Transverse colon (tissue), 4 donors: ENCODE results near the gene TBC1D10B.

ENCODE experiments used
- EP300 ChIP-seq: sonication (generic); formaldehyde crosslinking; IDR thresholded peaks from one replicate; pipeline ENCODE4 v1.6.1; 2017; ENCODE audit warnings: antibody characterized with exemption, low read depth
- POLR2A ChIP-seq: fragments of 450-650 bp; IDR thresholded peaks from one replicate; pipeline ENCODE4 v1.6.1; 2016; ENCODE audit warnings: antibody characterized with exemption, mild to moderate bottlenecking, moderate library complexity
- POLR2AphosphoS5 ChIP-seq, 3 donors: sonication (generic); formaldehyde crosslinking; IDR thresholded peaks; one replicate each; pipeline ENCODE4 v1.6.1; 2016; ENCODE audit warnings: antibody characterized with exemption in 3 of 3
- TF ChIP-seq, protein P1 (sequence below), 5 experiments: fragments of 200-600 bp in 3 of 5; fragments of 450-650 bp in 2 of 5; sonication (generic) in 3 of 5; IDR thresholded peaks; 1 replicate in 2 of 5; 2 replicates in 3 of 5; pipeline ENCODE4 v1.5.1; 2016 to 2017; ENCODE audit warnings: antibody characterized with exemption in 5 of 5, inconsistent platforms in 3 of 5, mild to moderate bottlenecking in 2 of 5, moderate library complexity in 1 of 5

DNA sequence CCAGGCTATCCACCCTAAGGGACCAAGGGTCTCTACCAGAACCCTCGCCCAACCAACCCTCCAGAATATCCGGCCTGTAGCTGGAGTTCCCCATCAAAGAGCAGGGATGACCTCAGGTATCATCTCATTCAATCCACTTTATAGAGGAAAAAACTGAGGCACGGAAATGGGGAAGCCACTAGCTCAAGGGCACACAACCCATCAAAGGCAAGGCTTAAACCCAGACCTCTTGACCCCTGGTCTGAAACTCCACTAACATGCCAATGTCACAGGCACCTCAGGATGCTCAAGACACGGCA lies 1.6 kb downstream of the TBC1D10B start:
- TF ChIP-seq POLR2AphosphoS5 (IDR thresholded peaks at IDR 0.05) (no peak), EP300 (no peak), POLR2A (no peak)
- TF ChIP-seq, protein P1, sequence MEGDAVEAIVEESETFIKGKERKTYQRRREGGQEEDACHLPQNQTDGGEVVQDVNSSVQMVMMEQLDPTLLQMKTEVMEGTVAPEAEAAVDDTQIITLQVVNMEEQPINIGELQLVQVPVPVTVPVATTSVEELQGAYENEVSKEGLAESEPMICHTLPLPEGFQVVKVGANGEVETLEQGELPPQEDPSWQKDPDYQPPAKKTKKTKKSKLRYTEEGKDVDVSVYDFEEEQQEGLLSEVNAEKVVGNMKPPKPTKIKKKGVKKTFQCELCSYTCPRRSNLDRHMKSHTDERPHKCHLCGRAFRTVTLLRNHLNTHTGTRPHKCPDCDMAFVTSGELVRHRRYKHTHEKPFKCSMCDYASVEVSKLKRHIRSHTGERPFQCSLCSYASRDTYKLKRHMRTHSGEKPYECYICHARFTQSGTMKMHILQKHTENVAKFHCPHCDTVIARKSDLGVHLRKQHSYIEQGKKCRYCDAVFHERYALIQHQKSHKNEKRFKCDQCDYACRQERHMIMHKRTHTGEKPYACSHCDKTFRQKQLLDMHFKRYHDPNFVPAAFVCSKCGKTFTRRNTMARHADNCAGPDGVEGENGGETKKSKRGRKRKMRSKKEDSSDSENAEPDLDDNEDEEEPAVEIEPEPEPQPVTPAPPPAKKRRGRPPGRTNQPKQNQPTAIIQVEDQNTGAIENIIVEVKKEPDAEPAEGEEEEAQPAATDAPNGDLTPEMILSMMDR (IDR thresholded peaks at IDR 0.05): no peak
